HG03095 (cell line): ENCODE results near the gene CHRNB2.

Experiments
- ATAC-seq: cut with Tn5 transposase; IDR thresholded peaks from one replicate; pipeline ENCODE4 v1.9.1; 2021; ENCODE audit warnings: moderate library complexity; ENCODE audit not compliant: unreplicated experiment

CHRNB2 gene

GRCh38 chr1:154629061-154629674 is 61.6 kb downstream of the CHRNB2 start:
- no peak for ATAC-seq
